ENCODE measurements around the gene MED22. TPM values are rescaled to one million over a fixed set of nuclear protein-coding genes. Genes with fewer than 3 reads are reported as not detected.

Gene MED22
- total RNA-seq, 1 experiment from 2014 or later: 26.2 TPM

- ATAC-seq (no peak), DNase-seq (ENCODE audit: low read depth, low spot score) (no peak)
- intact Hi-C loops (cut with micrococcal nuclease; ENCODE audit: unreplicated experiment) (no loop called here), in situ Hi-C loops (cut with HindIII; ENCODE audit: low pct_unique_long_range_greater_than_20kb, low sequenced_read_pairs) (no loop called here)
- H3K36me3 ChIP-seq (ENCODE audit: control insufficient read depth, insufficient read depth, low read length): no peaks in the 10 kb centered on the region
- H3K9me3 ChIP-seq (ENCODE audit: control insufficient read depth, insufficient read depth, low read depth, low read length): no peaks in the 10 kb centered on the region
- no TSS peak for BruUV-seq (replicated peaks)
- TF ChIP-seq TCF7L2 (IDR thresholded peaks at IDR 0.05; ENCODE audit: low read depth, low read length) (no peak), POLR2AphosphoS5 (IDR thresholded peaks at IDR 0.05; ENCODE audit: low read depth, low read length) (no peak), SIN3A (IDR thresholded peaks at IDR 0.05; ENCODE audit: borderline replicate concordance, insufficient read depth, low read depth, low read length) (no peak)
- TF ChIP-seq, protein P1, sequence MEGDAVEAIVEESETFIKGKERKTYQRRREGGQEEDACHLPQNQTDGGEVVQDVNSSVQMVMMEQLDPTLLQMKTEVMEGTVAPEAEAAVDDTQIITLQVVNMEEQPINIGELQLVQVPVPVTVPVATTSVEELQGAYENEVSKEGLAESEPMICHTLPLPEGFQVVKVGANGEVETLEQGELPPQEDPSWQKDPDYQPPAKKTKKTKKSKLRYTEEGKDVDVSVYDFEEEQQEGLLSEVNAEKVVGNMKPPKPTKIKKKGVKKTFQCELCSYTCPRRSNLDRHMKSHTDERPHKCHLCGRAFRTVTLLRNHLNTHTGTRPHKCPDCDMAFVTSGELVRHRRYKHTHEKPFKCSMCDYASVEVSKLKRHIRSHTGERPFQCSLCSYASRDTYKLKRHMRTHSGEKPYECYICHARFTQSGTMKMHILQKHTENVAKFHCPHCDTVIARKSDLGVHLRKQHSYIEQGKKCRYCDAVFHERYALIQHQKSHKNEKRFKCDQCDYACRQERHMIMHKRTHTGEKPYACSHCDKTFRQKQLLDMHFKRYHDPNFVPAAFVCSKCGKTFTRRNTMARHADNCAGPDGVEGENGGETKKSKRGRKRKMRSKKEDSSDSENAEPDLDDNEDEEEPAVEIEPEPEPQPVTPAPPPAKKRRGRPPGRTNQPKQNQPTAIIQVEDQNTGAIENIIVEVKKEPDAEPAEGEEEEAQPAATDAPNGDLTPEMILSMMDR (IDR thresholded peaks at IDR 0.05): no peak
- TF ChIP-seq, protein P2, sequence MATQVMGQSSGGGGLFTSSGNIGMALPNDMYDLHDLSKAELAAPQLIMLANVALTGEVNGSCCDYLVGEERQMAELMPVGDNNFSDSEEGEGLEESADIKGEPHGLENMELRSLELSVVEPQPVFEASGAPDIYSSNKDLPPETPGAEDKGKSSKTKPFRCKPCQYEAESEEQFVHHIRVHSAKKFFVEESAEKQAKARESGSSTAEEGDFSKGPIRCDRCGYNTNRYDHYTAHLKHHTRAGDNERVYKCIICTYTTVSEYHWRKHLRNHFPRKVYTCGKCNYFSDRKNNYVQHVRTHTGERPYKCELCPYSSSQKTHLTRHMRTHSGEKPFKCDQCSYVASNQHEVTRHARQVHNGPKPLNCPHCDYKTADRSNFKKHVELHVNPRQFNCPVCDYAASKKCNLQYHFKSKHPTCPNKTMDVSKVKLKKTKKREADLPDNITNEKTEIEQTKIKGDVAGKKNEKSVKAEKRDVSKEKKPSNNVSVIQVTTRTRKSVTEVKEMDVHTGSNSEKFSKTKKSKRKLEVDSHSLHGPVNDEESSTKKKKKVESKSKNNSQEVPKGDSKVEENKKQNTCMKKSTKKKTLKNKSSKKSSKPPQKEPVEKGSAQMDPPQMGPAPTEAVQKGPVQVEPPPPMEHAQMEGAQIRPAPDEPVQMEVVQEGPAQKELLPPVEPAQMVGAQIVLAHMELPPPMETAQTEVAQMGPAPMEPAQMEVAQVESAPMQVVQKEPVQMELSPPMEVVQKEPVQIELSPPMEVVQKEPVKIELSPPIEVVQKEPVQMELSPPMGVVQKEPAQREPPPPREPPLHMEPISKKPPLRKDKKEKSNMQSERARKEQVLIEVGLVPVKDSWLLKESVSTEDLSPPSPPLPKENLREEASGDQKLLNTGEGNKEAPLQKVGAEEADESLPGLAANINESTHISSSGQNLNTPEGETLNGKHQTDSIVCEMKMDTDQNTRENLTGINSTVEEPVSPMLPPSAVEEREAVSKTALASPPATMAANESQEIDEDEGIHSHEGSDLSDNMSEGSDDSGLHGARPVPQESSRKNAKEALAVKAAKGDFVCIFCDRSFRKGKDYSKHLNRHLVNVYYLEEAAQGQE (IDR thresholded peaks at IDR 0.05; ENCODE audit: insufficient read depth in 1 of 2, low read depth in 2 of 2, low read length in 1 of 2): no peak
- no peak overlapping the region for H3K4me3 ChIP-seq (ENCODE audit: low read depth in 2 of 2, low read length in 2 of 2)
- H3K27me3 ChIP-seq (ENCODE audit: control insufficient read depth, insufficient read depth, low read length): no peaks in the 10 kb centered on the region
- CTCF ChIA-PET: interaction anchor here (0.6 kb wide), 1 partner anchor 56 kb away, joined by 4 read pairs; no protein-coding TSS in a partner anchor
- POLR2A ChIA-PET: no interaction called here
- no peak overlapping the region for H3K27ac ChIP-seq (ENCODE audit: low read length)
- H3K4me1 ChIP-seq (ENCODE audit: control insufficient read depth, insufficient read depth, low read length): no peaks in the 10 kb centered on the region
Measured at GRCh38 chr9:133386338-133386737, 38.4 kb upstream of the MED22 start.

- H3K36me3 ChIP-seq (ENCODE audit: control insufficient read depth, insufficient read depth, low read length): no peaks in the 10 kb centered on the region
- no peak overlapping the region for H3K27ac ChIP-seq (ENCODE audit: low read length)
- no peaks in the 10 kb centered on the region for H3K27me3 ChIP-seq (ENCODE audit: control insufficient read depth, insufficient read depth, low read length)
- ChIA-PET POLR2A (no interaction called here), CTCF (no interaction called here)
- no peak for ATAC-seq
- no TSS peak for BruUV-seq (replicated peaks)
- no peaks in the 10 kb centered on the region for H3K4me1 ChIP-seq (ENCODE audit: control insufficient read depth, insufficient read depth, low read length)
- intact Hi-C loops (cut with micrococcal nuclease; ENCODE audit: unreplicated experiment): no loop called here
- TF ChIP-seq, protein P2 (IDR thresholded peaks at IDR 0.05; ENCODE audit: insufficient read depth in 1 of 2, low read depth in 2 of 2, low read length in 1 of 2): no peak
- no peak for TF ChIP-seq POLR2AphosphoS5 (IDR thresholded peaks at IDR 0.05; ENCODE audit: low read depth, low read length)
- TF ChIP-seq TCF7L2 (IDR thresholded peaks at IDR 0.05; ENCODE audit: low read depth, low read length): no peak
- no peak for TF ChIP-seq SIN3A (IDR thresholded peaks at IDR 0.05; ENCODE audit: borderline replicate concordance, insufficient read depth, low read depth, low read length)
- TF ChIP-seq, protein P1 (IDR thresholded peaks at IDR 0.05): no peak
- no peak for DNase-seq (ENCODE audit: low read depth, low spot score)
- in situ Hi-C loops (cut with HindIII; ENCODE audit: low pct_unique_long_range_greater_than_20kb, low sequenced_read_pairs): no loop called here
- no peak overlapping the region for H3K4me3 ChIP-seq (ENCODE audit: low read depth in 2 of 2, low read length in 2 of 2)
- no peaks in the 10 kb centered on the region for H3K9me3 ChIP-seq (ENCODE audit: control insufficient read depth, insufficient read depth, low read depth, low read length)
Measured at GRCh38 chr9:133385452-133385851, 37.5 kb upstream of the MED22 start.
